HS-27A (cell line): ENCODE results near the gene SEMA3D.

Source experiments
- DNase-seq: peaks from one replicate; pipeline ENCODE4 v3.0.0-alpha.2; 2012; ENCODE audit warnings: low read depth, missing footprints

SEMA3D gene

DNA sequence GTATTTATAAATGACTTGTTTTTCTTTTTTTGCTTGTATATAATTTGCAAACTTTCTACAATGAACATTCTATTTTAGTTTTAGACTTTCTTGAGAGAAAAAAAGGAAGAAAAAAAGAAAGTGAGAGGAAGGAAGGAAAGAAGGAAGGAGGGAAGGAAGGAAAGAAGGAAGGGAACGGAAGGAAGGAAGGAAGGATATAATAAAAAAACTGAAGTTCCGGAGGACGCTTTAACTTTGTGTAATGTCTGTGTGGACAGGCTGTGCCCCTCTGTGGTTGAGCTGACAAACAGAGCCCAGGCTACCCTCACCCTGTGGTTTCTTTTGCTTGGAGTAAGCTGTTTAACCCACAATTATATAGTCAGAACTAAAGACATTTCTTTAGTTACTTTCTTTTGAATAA is 108.7 kb downstream of the SEMA3D start:
- no peak for DNase-seq

- no peak for DNase-seq
These were observed 111.0 kb downstream of the SEMA3D start for GRCh38 chr7:85075864-85076263.

- no peak for DNase-seq
These were observed 111.9 kb downstream of the SEMA3D start for GRCh38 chr7:85074992-85075391.

DNA sequence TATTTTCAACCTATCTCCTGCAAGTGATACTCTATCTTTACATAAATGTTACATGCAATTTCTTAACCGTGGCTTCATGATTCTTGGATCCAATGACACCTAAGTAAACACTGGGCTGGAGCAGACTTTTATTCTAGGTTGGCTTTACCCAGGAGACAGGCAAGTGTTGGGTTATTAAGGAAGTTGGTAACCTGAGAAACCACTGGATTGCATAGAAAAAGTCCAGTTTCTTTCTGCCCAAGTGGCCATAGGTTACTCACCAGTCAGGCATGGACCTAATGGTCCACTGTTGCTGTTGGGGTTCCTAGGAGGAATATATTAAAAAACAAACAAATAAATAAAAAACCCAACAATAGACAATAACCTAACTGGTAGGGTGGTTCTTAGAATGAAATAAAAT is 112.8 kb downstream of the SEMA3D start:
- DNase-seq, result no peak

- no peak for DNase-seq
These were observed 115.8 kb downstream of the SEMA3D start for GRCh38 chr7:85070967-85071628.

DNA sequence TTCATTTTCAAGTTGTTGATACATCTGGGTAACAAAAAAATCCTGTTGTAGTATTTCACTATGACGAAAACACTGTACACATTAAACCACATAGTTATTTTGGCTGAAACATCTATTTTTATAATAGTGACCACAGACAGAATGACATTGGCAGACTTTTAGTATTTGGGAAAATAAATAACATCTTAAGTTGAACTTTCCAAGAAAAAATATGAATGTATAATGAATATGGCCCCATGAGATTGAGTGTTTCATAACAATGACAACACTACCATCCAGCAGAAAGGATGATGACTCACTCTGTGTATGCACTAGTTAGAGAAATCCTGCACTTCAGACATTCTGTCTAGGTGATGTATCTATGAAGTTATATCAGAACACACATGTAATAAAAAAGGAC is 118.1 kb downstream of the SEMA3D start:
- DNase-seq, result peak; percentile 1

DNA sequence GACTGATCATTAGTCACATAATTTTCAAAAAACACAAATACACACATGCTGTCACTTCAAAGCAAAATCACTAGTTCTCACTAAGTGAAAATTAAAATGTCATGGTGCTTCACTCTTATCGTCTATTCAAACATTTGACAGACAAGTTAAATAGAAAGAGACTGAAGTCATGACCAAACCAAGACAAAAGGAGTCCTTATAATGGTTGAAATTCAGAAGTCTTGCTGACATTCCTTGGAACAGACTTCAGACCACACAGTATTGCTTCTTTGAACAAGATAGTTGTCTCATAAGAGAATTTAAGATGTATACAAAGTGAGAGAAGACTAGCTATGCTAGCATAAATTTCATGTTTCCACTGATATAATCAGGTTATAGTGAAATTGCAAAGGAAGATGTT is 119.5 kb downstream of the SEMA3D start:
- DNase-seq, result no peak

- DNase-seq, result no peak
These were observed 120.9 kb downstream of the SEMA3D start for GRCh38 chr7:85065888-85066485.

DNA sequence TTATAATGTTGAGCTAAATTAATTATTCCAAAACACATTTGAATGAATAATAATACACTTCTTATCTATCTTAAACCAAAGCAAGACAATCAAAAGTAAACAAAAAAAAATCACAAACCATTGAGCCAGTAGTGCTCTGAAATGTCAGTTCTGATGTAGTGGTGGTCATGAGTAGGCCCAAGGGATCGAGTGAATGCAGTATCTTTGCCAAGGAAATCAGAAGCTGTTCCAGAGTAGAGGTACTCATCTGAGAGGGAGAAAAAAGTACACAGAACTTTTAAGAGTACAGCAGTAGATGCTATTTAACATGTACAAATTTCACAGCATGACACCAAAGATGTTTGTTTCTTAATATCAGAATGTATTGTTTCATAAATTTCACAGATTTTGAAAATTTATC is 121.5 kb downstream of the SEMA3D start:
- DNase-seq, result no peak

DNA sequence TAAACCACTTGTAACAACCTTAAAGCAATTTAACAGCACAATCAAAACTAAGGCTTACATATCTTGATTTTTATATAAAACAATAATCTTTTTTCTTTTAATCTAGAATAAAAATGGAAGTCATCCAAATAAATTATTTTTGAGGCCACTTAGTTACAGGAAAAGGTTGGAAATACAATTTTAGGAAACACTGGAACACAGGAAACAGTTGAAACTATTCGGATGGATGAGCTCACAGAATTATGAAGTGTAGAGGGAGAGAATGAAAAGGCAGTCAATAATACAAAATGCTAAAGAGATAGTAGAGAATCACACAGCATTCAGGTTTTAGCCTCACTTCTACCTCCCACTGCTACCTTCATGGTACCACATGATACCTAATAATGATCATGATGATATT is 124.2 kb downstream of the SEMA3D start:
- DNase-seq, result no peak

GRCh38 chr7:85061456-85061855 is 125.4 kb downstream of the SEMA3D start:
- no peak for DNase-seq

- DNase-seq, result no peak
These were observed 126.2 kb downstream of the SEMA3D start for GRCh38 chr7:85060696-85061095.

GRCh38 chr7:85055906-85056305 is 130.9 kb downstream of the SEMA3D start:
- DNase-seq, result no peak

DNA sequence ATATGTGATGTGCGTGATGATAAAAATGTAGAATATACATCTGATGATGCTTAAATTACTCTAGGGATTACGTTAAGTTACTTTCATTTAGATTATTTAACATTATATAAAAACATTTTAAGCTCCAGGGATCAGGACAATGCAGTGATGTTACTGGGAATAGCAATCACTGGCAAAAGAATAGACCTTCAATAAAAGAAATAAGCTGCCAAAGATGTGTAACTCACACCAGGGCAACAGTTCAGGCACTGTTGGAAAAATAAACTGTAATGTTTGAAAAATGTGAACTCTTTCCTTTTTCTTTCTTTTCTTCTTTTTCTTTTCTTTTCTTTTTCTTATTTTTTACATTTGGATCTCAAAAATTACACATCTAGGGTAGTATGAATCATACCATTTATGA is 131.7 kb downstream of the SEMA3D start:
- no peak for DNase-seq

GRCh38 chr7:85054306-85054705 is 132.6 kb downstream of the SEMA3D start:
- no peak for DNase-seq

DNA sequence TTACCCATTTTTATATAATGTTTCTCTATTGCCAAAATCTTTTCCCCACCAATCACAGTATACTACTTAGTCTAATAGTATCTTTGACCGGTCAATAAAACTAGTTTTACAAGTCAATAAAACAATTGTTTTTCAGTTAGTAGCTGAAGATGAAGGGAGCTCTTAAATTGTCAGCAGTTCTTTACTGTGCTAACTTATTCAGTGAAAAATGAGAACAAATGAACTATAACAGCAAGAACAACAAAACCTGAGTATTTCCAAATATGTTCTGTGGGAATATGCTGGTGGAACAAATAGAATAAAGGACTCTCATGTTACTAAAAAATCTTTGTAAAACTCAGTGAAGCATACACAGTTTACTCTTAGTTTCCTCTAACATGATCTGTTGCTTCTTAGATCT is 134.0 kb downstream of the SEMA3D start:
- no peak for DNase-seq

- DNase-seq, result no peak
These were observed 134.7 kb downstream of the SEMA3D start for GRCh38 chr7:85052056-85052737.

DNA sequence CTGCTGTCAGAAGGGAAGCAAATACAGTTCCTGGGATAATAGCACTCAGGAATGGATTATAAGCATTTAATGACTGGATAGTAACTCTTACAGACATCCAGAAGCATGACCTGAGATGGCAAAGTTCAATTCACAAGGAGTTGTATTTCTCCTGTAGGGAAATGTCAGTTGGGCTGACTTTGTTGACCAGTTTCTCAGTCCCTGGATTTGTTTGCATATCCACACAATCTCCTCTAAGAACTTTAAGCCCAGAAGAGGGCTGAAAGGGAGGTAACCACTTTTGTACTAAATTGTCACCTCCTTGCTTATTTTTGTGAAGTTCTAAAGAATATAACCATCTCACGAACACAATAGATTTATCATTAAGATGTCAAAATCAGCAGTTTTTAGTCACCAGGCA is 140.3 kb downstream of the SEMA3D start:
- DNase-seq, result no peak

- DNase-seq, result peak; percentile 15
These were observed 145.1 kb downstream of the SEMA3D start for GRCh38 chr7:85041605-85042216.

- no peak for DNase-seq
These were observed 147.5 kb downstream of the SEMA3D start for GRCh38 chr7:85039196-85039923.

- no peak for DNase-seq
These were observed 148.4 kb downstream of the SEMA3D start for GRCh38 chr7:85038466-85038865.

DNA sequence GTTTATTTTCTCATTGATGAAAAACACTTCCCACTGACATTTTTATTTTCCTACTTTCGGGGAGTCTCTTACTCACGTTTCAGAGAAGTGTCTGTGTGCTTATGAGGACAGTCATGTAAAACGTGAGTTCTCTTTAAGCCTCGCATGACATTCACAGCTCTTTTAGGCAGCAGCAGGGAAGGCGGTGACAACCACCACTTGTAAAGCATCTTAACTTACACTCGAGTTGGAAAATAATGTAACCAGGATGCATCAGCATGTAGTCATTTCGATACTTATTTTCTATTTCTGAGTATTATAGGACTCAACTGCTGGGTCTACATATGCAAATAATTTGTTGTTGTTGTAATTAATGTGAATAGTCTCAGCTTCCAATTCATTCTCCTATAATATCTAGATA is 153.6 kb downstream of the SEMA3D start:
- no peak for DNase-seq
